ENCODE results near the gene CNTN4.

DNA sequence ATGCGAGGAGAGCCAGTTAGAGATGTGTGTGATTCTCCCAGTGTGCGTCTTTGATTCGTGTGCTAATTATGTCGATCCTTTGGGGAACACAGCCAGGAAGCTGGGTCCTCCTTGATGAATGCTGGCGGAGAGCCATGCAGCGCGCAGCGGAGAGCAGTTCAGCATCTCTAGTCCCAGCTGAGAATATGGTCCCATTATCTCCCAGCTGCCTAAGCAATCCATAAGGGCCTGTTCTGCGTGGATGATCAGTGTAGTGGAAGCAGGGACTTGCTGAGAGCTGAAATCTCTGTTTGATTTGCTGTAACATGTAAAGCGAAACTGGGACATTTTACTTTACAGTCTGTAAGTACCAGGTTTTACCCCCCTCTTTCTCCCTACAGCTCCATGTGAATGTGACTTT, 412.7 kb downstream of the CNTN4 start:
- TF ChIP-seq, protein P1, sequence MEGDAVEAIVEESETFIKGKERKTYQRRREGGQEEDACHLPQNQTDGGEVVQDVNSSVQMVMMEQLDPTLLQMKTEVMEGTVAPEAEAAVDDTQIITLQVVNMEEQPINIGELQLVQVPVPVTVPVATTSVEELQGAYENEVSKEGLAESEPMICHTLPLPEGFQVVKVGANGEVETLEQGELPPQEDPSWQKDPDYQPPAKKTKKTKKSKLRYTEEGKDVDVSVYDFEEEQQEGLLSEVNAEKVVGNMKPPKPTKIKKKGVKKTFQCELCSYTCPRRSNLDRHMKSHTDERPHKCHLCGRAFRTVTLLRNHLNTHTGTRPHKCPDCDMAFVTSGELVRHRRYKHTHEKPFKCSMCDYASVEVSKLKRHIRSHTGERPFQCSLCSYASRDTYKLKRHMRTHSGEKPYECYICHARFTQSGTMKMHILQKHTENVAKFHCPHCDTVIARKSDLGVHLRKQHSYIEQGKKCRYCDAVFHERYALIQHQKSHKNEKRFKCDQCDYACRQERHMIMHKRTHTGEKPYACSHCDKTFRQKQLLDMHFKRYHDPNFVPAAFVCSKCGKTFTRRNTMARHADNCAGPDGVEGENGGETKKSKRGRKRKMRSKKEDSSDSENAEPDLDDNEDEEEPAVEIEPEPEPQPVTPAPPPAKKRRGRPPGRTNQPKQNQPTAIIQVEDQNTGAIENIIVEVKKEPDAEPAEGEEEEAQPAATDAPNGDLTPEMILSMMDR (IDR thresholded peaks at IDR 0.05), result no peak
- TF ChIP-seq POLR2A (IDR thresholded peaks at IDR 0.05), result no peak

All from body of pancreas (tissue), 4 donors.